Stomach smooth muscle (tissue), 2 donors: ENCODE results near the gene BRMS1.
"Not testable (repeated sequence)": the region's sequence is repeated elsewhere in the genome, so short reads cannot be mapped to it uniquely, and the experiment has no call there.

Experiments used
- H3K27ac ChIP-seq: one replicate; pipeline ENCODE4 v1.7.0; 2013; ENCODE audit warnings: mild to moderate bottlenecking, low read length, inconsistent platforms
- H3K27me3 ChIP-seq, 2 donors: one replicate each; pipeline ENCODE4 v1.7.0; 2013; ENCODE audit warnings: low read length in 2 of 2; ENCODE audit not compliant: insufficient read depth in 2 of 2, control insufficient read depth in 1 of 2
- H3K36me3 ChIP-seq, 2 donors: one replicate each; pipeline ENCODE4 v1.7.0; 2013; ENCODE audit warnings: low read length in 2 of 2; ENCODE audit not compliant: control insufficient read depth in 2 of 2, insufficient read depth in 2 of 2
- H3K4me1 ChIP-seq: one replicate; pipeline ENCODE4 v1.7.0; 2013; ENCODE audit warnings: low read length; ENCODE audit not compliant: control insufficient read depth, insufficient read depth
- H3K4me3 ChIP-seq, 2 donors: one replicate each; pipeline ENCODE4 v1.7.0; 2013; ENCODE audit warnings: low read length in 2 of 2
- H3K9ac ChIP-seq, 2 donors: one replicate each; pipeline ENCODE4 v1.7.0; 2013; ENCODE audit warnings: low read length in 2 of 2, mild to moderate bottlenecking in 1 of 2
- H3K9me3 ChIP-seq, 2 donors: one replicate each; pipeline ENCODE4 v1.7.0; 2013; ENCODE audit warnings: low read length in 2 of 2; ENCODE audit not compliant: control insufficient read depth in 2 of 2
- donor health status: healthy.
- donor health status: Pancreatic carcinoma.

Gene BRMS1

DNA sequence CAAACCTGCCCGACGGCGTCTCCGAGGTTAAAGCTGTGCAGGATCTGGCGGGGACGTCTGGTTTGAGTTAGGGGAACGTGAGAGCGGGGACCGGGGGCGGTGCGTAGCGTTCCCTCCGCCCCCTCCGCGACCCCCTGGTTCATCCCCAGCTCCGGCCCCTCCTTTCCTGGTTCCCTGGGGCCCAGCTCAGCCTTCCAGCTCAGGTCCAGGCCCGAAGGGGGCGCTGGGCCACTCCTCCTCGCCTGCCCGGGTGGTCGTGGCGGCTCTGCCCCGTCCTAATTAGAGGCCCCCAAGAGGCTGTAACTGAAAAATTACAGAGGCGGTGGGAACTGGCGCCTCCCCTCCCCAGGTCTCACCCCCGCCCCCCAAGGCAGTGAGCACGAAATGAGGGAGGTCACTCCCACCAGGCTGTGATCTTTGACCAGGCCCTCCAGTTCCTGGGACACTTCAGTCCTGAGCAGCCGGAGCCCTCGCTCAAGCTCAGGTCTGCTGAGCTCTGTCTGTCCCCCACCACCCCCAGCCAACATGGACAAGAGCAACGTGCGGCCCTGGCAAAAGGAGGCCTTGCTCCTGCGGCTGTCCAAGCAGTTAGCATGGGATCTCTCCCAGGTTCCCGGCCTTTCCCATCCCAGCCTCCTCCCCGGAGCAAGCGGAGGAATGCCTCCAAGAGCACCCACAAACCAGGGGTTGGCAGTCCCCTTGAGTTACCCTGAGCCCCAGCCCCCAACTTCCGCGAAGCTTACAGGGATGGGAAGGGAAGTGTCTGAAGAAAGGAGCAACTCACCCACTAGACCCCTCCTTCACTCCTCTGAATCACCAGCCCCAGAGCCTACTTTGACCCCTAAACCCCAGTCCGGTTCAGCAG, 31.4 kb downstream of the BRMS1 start:
- peak overlapping the region; percentile 42 to 65 for H3K9ac ChIP-seq
- no peaks in the 10 kb centered on the region for H3K9me3 ChIP-seq
- no peaks in the 10 kb centered on the region for H3K36me3 ChIP-seq
- H3K27ac ChIP-seq: peak overlapping the region; percentile 91
- H3K27me3 ChIP-seq: no peaks in the 10 kb centered on the region
- peak overlapping the region; percentile 57 to 78 for H3K4me3 ChIP-seq
- H3K4me1 ChIP-seq: peaks cover 56% of the 10 kb centered on the region

DNA sequence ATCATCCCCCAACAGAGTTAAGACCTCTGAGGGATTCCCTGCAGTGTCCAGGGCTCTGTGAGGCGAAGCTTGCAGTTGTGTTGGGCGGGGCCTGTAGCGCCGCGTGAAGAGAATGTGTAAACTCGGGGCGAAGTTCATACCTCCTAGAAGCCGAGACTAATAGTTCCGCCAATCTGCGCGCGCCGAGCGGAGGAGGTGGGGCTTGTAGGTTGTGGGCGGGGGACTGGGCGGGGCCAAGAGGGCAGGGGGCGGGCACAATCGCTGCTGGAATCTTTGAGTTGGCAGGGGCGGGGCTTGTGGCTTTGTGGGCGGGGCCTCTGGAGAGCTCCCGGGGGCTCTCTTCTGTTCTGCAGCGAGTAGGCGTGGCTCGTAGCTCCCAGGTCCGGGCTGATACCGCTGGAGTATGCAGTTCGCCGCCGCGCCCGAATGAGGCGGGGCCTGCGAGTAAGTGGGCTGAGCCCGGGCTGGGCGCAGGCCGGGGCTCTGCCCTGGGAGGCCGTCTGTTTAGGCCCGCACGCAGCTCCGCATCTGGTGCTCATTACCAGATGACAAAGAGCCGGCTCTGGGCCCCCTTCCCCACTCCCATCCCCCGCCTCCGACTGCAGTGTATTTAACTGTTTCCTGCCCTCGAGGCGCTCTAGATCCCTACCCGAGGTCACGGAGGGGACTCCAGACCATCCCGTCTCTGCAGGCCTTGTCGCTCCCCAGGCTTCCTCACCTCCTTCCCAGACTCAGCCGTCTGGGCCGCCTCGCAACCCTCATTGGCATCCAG, 32.2 kb downstream of the BRMS1 start:
- H3K4me3 ChIP-seq: peak overlapping the region; percentile 83 to 86
- no peaks in the 10 kb centered on the region for H3K27me3 ChIP-seq
- peak overlapping the region; percentile 51 to 65 for H3K9ac ChIP-seq
- peaks cover 49% of the 10 kb centered on the region for H3K4me1 ChIP-seq
- no peaks in the 10 kb centered on the region for H3K36me3 ChIP-seq
- no peaks in the 10 kb centered on the region for H3K9me3 ChIP-seq
- peak overlapping the region; percentile 91 for H3K27ac ChIP-seq

GRCh38 chr11:66311965-66312548, 32.8 kb downstream of the BRMS1 start:
- Histone ChIP-seq H3K4me3 (peak overlapping the region; percentile 83 to 86), H3K27me3 (no peaks in the 10 kb centered on the region), H3K9me3 (no peaks in the 10 kb centered on the region), H3K36me3 (no peaks in the 10 kb centered on the region), H3K9ac (peak overlapping the region; percentile 61 to 72), H3K27ac (peak overlapping the region; percentile 86), H3K4me1 (peaks cover 42% of the 10 kb centered on the region)

- Histone ChIP-seq H3K9me3 (no peaks in the 10 kb centered on the region), H3K4me1 (peaks cover 39% of the 10 kb centered on the region), H3K27me3 (no peaks in the 10 kb centered on the region), H3K36me3 (no peaks in the 10 kb centered on the region), H3K9ac (peak overlapping the region; percentile 61 to 72), H3K4me3 (peak overlapping the region; percentile 83 to 86), H3K27ac (peak overlapping the region; percentile 86)
Measured at GRCh38 chr11:66311470-66311964, 33.4 kb downstream of the BRMS1 start.

DNA sequence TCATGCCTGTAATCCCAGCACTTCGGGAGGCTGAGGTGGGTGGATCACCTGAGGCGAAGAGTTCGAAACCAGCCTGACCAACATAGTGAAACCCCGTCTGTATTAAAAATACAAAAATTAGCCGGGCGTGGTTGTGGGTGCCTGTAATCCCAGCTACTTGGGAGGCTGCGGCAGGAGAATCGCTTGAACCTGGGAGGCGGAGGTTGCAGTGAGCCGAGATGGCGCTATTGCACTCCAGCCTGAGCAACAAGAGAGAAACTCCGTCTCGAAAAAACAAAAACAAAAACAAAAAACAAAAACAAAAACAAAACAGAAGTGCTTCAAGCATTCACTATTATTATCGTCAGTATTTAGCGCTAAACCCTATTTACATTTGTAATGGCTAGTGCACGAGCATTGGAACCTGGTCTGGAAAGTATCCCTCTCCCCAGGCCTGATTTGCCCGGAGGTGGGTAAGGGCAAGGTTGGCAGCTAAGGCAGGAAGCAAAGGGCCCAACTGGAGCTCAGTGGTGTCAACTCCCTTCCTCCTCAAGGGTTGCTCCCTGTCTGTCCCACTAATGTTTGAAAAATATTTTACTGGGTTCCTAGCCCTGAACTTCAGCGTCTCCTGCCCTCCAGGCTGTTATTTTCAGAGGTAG, 34.0 kb downstream of the BRMS1 start:
- H3K27ac ChIP-seq, H3K9ac ChIP-seq, H3K27me3 ChIP-seq, H3K4me3 ChIP-seq, H3K36me3 ChIP-seq, H3K9me3 ChIP-seq: not testable (repeated sequence)
- H3K4me1 ChIP-seq: peaks cover 33% of the 10 kb centered on the region

GRCh38 chr11:66310324-66310723, 34.6 kb downstream of the BRMS1 start:
- Histone ChIP-seq H3K4me3 (no peak overlapping the region), H3K4me1 (peaks cover 27% of the 10 kb centered on the region), H3K9me3 (no peaks in the 10 kb centered on the region), H3K27me3 (no peaks in the 10 kb centered on the region), H3K27ac (no peak overlapping the region), H3K36me3 (no peaks in the 10 kb centered on the region), H3K9ac (no peak overlapping the region)

DNA sequence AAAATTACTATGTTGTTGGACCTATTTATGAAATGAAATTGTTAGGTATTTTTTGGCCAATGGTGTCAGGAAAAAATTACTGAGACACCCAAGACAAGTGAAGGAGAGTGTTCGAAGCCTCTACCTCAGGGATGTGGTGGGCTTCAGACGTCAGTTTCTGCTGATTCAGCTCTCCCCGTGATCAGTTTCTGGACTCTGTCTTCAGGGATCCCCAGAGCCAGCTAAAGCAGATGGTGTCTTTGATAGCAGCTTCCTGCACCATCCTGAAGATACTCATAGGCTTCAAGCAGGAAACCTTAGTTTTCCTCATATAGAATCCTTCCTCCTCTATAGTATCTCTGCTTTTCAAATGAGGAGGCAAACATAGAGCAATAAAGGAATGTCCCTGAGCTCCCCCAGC, 35.4 kb downstream of the BRMS1 start:
- no peak overlapping the region for H3K4me3 ChIP-seq
- no peak overlapping the region for H3K9ac ChIP-seq
- H3K27me3 ChIP-seq: no peaks in the 10 kb centered on the region
- peaks cover 20% of the 10 kb centered on the region for H3K4me1 ChIP-seq
- no peaks in the 10 kb centered on the region for H3K9me3 ChIP-seq
- H3K27ac ChIP-seq: no peak overlapping the region
- H3K36me3 ChIP-seq: no peaks in the 10 kb centered on the region

GRCh38 chr11:66302656-66303055, 42.2 kb downstream of the BRMS1 start:
- Histone ChIP-seq H3K27me3 (no peaks in the 10 kb centered on the region), H3K27ac (no peak overlapping the region), H3K4me1 (no peaks in the 10 kb centered on the region), H3K4me3 (no peak overlapping the region), H3K9ac (no peak overlapping the region), H3K9me3 (no peaks in the 10 kb centered on the region), H3K36me3 (no peaks in the 10 kb centered on the region)

DNA sequence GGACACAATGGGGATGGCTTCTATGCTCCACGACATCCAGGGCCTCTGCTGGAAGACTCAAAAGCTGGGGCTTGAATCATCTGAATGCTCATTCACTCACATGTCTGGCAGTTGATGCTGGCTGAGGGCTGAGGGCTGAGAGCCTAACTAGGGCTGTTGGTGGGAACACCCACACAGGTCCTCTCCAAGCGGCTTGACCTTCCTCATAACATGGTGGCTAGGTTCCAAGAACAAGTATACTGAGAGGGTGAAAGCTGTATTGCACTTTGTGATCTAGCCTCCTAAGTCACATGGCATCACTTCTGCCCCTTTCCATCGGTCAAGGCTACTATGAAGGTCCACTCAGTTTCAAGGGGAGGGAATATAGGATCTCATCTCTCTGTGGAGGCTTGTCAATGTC, 45.7 kb downstream of the BRMS1 start:
- Histone ChIP-seq H3K9ac (no peak overlapping the region), H3K27me3 (peaks cover 6 to 8% of the 10 kb centered on the region in 2 donors), H3K4me3 (no peak overlapping the region), H3K27ac (no peak overlapping the region), H3K4me1 (no peaks in the 10 kb centered on the region), H3K36me3 (no peaks in the 10 kb centered on the region), H3K9me3 (no peaks in the 10 kb centered on the region)

DNA sequence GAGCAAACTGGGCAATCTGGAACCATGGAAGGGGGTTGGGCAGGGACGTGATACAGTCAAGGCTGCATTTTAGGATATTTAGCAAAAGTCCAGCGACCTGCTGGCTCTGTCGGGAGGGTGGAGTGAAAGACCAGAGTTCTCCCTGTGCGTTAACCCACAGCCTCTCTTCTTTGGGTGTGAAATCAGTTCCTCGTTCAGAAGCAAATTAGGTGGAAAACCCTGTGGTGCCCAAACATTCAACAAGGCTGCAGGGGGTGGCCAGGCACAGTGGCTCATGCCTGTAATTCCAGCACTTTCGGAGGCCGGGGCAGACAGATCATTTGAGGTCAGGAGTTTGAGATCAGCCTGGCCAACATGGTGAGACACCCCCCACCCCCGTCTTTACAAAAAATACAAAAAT, 47.3 kb downstream of the BRMS1 start:
- Histone ChIP-seq H3K36me3 (no peaks in the 10 kb centered on the region), H3K27me3 (peaks cover 20 to 23% of the 10 kb centered on the region in 2 donors), H3K4me1 (peaks cover 3% of the 10 kb centered on the region), H3K9ac (no peak overlapping the region), H3K4me3 (no peak overlapping the region), H3K9me3 (no peaks in the 10 kb centered on the region), H3K27ac (no peak overlapping the region)
